Skeletal muscle satellite cell (primary cell): ENCODE results near the gene CAPNS2.

Source experiments
- H3K27me3 ChIP-seq: 2 replicates; pipeline ENCODE4 v1.7.0; 2013; ENCODE audit warnings: low read length; ENCODE audit not compliant: control insufficient read depth, insufficient read depth
- H3K36me3 ChIP-seq: 2 replicates; pipeline ENCODE4 v1.7.0; 2013; ENCODE audit warnings: mild to moderate bottlenecking, control low read depth, low read length; ENCODE audit not compliant: insufficient read depth
- H3K4me1 ChIP-seq: 2 replicates; pipeline ENCODE4 v1.7.0; 2013; ENCODE audit warnings: low read length; ENCODE audit not compliant: control insufficient read depth, insufficient read depth
- H3K4me2 ChIP-seq: 2 replicates; pipeline ENCODE4 v1.7.0; 2013; ENCODE audit warnings: mild to moderate bottlenecking, low read length
- H3K4me3 ChIP-seq: 2 replicates; pipeline ENCODE4 v1.7.0; 2013; ENCODE audit warnings: low read length
- H3K9ac ChIP-seq: 2 replicates; pipeline ENCODE4 v1.7.0; 2013; ENCODE audit warnings: mild to moderate bottlenecking, low read depth, low read length, moderate library complexity
- H3K9me3 ChIP-seq: replicated peaks from 2 replicates; pipeline ENCODE4 v1.7.0; 2013; ENCODE audit warnings: mild to moderate bottlenecking, control low read depth, low read length

CAPNS2 gene

GRCh38 chr16:55543472-55543871 is 23.0 kb upstream of the CAPNS2 start:
- no peaks in the 10 kb centered on the region for H3K36me3 ChIP-seq
- peaks cover 16% of the 10 kb centered on the region for H3K4me1 ChIP-seq
- H3K9ac ChIP-seq = no peak overlapping the region
- no peaks in the 10 kb centered on the region for H3K27me3 ChIP-seq
- H3K4me3 ChIP-seq = no peak overlapping the region
- no peak overlapping the region for H3K4me2 ChIP-seq
- no peaks in the 10 kb centered on the region for H3K9me3 ChIP-seq

DNA sequence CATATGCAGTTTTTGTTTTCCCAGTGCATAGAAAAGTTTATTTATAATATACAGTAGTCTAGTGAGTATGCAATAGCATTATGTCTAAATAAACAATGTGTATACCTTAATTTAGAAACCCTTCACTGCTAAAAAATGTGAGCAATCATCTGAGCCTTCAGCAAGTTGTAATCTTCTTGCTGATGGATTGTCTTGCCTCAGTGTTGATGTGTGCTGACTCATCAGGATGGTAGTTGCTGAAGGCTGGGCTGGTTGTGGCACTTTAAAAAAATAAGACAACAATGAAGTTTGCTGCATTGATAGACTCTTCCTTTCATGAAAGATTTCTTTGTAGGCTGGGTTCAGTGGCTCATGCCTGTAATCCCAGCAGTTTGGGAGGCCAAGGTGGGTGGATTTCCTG is 13.9 kb upstream of the CAPNS2 start:
- H3K4me1 ChIP-seq = peaks cover 14% of the 10 kb centered on the region
- H3K36me3 ChIP-seq = no peaks in the 10 kb centered on the region

GRCh38 chr16:55555436-55555835 is 11.0 kb upstream of the CAPNS2 start:
- Histone ChIP-seq H3K9me3 (no peaks in the 10 kb centered on the region), H3K27me3 (no peaks in the 10 kb centered on the region), H3K36me3 (no peaks in the 10 kb centered on the region), H3K9ac (no peak overlapping the region), H3K4me1 (peaks cover 29% of the 10 kb centered on the region), H3K4me2 (no peak overlapping the region), H3K4me3 (no peak overlapping the region)

More for the DNA sequence above, 13.9 kb upstream of the CAPNS2 start:
- H3K9me3 ChIP-seq = no peaks in the 10 kb centered on the region
- no peaks in the 10 kb centered on the region for H3K27me3 ChIP-seq
- H3K9ac ChIP-seq = no peak overlapping the region
- peak overlapping the region; percentile 20 for H3K4me2 ChIP-seq
- H3K4me3 ChIP-seq = no peak overlapping the region

DNA sequence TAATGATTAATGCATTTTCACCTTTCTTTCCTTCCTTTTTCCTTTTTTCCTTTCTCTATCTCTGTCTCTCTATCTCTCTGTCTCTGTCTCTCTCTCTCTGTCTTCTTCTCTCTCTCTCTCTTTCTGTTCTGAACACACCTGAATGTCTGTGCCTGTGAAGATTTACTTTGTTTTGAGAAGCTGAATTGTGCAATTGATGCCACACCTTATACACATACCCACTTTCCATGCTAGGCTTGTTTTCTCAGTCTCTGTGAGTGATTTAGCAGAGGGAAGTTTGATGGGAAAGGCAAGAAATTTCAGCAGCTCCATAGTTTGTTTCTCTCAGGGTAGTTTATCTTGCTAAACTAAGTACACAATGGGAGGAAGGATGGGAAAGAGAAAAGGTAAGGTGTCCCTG is 9.3 kb upstream of the CAPNS2 start:
- Histone ChIP-seq H3K9me3 (no peaks in the 10 kb centered on the region), H3K4me3 (no peak overlapping the region), H3K4me2 (no peak overlapping the region), H3K36me3 (no peaks in the 10 kb centered on the region), H3K27me3 (no peaks in the 10 kb centered on the region), H3K9ac (no peak overlapping the region), H3K4me1 (peaks cover 24% of the 10 kb centered on the region)

- Histone ChIP-seq H3K9me3 (no peaks in the 10 kb centered on the region), H3K9ac (no peak overlapping the region), H3K4me3 (no peak overlapping the region), H3K4me2 (no peak overlapping the region), H3K27me3 (no peaks in the 10 kb centered on the region), H3K4me1 (peaks cover 29% of the 10 kb centered on the region), H3K36me3 (no peaks in the 10 kb centered on the region)
Measured at GRCh38 chr16:55559233-55559632, 7.3 kb upstream of the CAPNS2 start.

- Histone ChIP-seq H3K9ac (no peak overlapping the region), H3K36me3 (no peaks in the 10 kb centered on the region), H3K9me3 (no peaks in the 10 kb centered on the region), H3K4me3 (no peak overlapping the region), H3K27me3 (no peaks in the 10 kb centered on the region), H3K4me1 (peaks cover 32% of the 10 kb centered on the region), H3K4me2 (no peak overlapping the region)
Measured at GRCh38 chr16:55559933-55560516, 6.5 kb upstream of the CAPNS2 start.

GRCh38 chr16:55561319-55561848 is 5.1 kb upstream of the CAPNS2 start:
- Histone ChIP-seq H3K9ac (no peak overlapping the region), H3K36me3 (no peaks in the 10 kb centered on the region), H3K9me3 (no peaks in the 10 kb centered on the region), H3K4me1 (peaks cover 30% of the 10 kb centered on the region), H3K4me3 (no peak overlapping the region), H3K4me2 (no peak overlapping the region), H3K27me3 (no peaks in the 10 kb centered on the region)

- Histone ChIP-seq H3K9me3 (no peaks in the 10 kb centered on the region), H3K36me3 (no peaks in the 10 kb centered on the region), H3K27me3 (no peaks in the 10 kb centered on the region), H3K4me1 (peaks cover 35% of the 10 kb centered on the region), H3K4me2 (no peak overlapping the region), H3K4me3 (no peak overlapping the region), H3K9ac (no peak overlapping the region)
Measured at GRCh38 chr16:55562936-55563335, 3.5 kb upstream of the CAPNS2 start.

DNA sequence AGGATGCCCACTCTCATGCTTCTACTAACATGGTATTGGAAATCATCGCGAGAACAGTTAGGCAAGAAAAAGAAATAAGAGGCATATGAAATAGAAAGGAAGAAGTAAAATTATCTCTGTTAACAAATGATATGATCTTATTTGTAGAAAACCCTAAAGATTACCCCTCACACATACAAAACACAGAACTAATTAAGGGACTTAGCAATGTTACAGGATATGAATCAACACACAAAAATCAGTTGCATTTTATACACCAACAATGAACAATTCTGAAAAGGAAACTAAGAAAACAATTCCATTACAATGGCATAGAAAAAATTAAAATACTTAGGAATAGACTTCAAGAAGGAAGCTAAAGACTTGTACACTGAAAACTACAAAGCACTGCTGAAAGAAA is 2.7 kb upstream of the CAPNS2 start:
- H3K4me2 ChIP-seq = no peak overlapping the region
- no peak overlapping the region for H3K9ac ChIP-seq
- H3K9me3 ChIP-seq = no peaks in the 10 kb centered on the region
- H3K4me3 ChIP-seq = no peak overlapping the region
- no peaks in the 10 kb centered on the region for H3K36me3 ChIP-seq
- H3K4me1 ChIP-seq = peaks cover 36% of the 10 kb centered on the region
- no peaks in the 10 kb centered on the region for H3K27me3 ChIP-seq

- Histone ChIP-seq H3K9me3 (no peaks in the 10 kb centered on the region), H3K4me3 (no peak overlapping the region), H3K4me1 (peaks cover 31% of the 10 kb centered on the region), H3K4me2 (no peak overlapping the region), H3K27me3 (no peaks in the 10 kb centered on the region), H3K9ac (no peak overlapping the region), H3K36me3 (no peaks in the 10 kb centered on the region)
Measured at GRCh38 chr16:55565086-55565485, 1.4 kb upstream of the CAPNS2 start.

DNA sequence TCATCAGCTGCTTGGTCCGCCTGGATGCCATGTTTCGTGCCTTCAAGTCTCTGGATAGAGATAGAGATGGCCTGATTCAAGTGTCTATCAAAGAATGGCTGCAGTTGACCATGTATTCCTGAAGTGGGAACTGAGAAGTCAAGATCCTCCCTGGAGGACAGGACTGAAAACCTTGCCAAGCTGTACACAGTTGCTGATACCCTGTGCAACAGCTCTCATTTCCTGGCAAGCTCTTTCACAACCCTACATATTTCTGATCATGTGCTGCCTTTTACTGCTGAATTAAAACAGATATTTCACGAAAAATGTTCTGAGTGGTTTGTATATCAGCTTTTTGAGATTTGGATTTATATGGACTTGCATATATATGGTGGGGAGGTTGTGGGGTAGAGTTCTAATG is 898 bp downstream of the CAPNS2 start:
- Histone ChIP-seq H3K4me2 (no peak overlapping the region), H3K9me3 (no peaks in the 10 kb centered on the region), H3K9ac (no peak overlapping the region), H3K36me3 (no peaks in the 10 kb centered on the region), H3K27me3 (no peaks in the 10 kb centered on the region), H3K4me1 (peaks cover 31% of the 10 kb centered on the region), H3K4me3 (no peak overlapping the region)

DNA sequence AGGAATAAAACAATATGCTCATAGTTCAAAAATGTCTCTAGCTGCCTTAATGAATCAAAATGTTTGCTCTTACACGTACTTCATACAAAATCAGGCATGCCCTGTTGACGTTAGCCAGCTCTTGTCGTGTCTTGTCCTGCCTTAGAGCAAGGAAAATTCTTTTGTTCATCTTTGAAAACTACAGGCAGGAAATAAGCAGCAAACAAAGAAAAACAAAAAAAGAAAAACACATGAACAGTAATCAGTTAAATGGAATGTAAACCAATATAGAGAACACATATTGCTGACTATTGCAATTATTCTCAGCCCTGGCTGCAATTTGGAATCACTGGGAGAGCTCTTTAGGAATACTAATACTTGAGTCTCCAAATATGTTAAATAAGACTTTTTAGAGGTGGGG is 1.7 kb downstream of the CAPNS2 start:
- Histone ChIP-seq H3K36me3 (no peaks in the 10 kb centered on the region), H3K4me3 (no peak overlapping the region), H3K27me3 (no peaks in the 10 kb centered on the region), H3K9me3 (no peaks in the 10 kb centered on the region), H3K4me1 (peaks cover 29% of the 10 kb centered on the region), H3K4me2 (no peak overlapping the region), H3K9ac (no peak overlapping the region)
